ENCODE measurements around the gene OR2W3. TPM values are rescaled to one million over a fixed set of nuclear protein-coding genes. Genes with fewer than 3 reads are reported as not detected.

Gene OR2W3
- polyA plus RNA-seq (2013), result 3.8 and 4.9 TPM in 2 replicates

DNA sequence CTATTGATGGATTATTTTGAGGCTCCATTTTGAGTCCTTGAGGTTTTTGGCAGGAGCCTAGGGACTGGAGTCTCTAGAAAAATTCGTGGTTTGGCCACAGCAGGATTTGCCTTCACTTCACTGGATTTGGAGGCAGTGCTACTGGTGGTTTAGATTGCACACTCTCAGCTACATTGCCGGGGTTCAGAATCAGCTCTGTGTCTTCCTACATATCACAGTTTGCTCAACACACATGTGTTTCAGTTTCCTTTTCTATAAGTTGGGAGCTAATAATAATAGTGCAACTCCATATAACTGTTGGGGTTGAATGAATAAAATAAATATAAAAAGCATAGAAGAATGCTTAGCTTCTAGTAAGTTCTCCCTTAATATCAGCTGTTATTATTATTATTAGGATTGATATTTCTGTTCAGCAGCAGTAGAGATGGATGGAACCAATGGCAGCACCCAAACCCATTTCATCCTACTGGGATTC is at the start of gene OR2W3:
Gene OR2W3, plus strand, starts transcription at position 425 of the 475 bp plus-strand sequence. Its CDS starts 0 bp downstream, at position 425.
- Histone ChIP-seq H3K9ac (ENCODE audit: low read length) (no peak within 1 kb of the TSS), H3K23ac (ENCODE audit: low read length) (no peak within 1 kb of the TSS), H3K27ac (ENCODE audit: low read depth, low read length) (no peak within 1 kb of the TSS), H2BK120ac (ENCODE audit: insufficient read depth, low read length, poor library complexity) (no peak within 1 kb of the TSS), H3K4me2 (ENCODE audit: low read length) (no peak within 1 kb of the TSS), H2BK12ac (ENCODE audit: low read length) (no peak within 1 kb of the TSS), H3K4me3 (ENCODE audit: low read depth, low read length) (no peak within 1 kb of the TSS), H2AFZ (ENCODE audit: insufficient read depth, low read length, poor library complexity) (no peak within 1 kb of the TSS), H3K14ac (ENCODE audit: low read length) (no peak within 1 kb of the TSS), H3K27me3 (ENCODE audit: insufficient read depth, low read length) (no peaks in the 10 kb centered on the region), H3K79me2 (ENCODE audit: control insufficient read depth, insufficient read depth, low read length, poor library complexity) (no peaks in the 10 kb centered on the region), H3K4me1 (ENCODE audit: control insufficient read depth in 1 of 2, insufficient read depth in 2 of 2, low read length in 2 of 2) (no peaks in the 10 kb centered on the region), H4K91ac (ENCODE audit: low read depth, low read length) (no peak within 1 kb of the TSS), H4K8ac (ENCODE audit: low read depth, low read length) (no peak within 1 kb of the TSS), H2BK5ac (ENCODE audit: low read depth, low read length, poor library complexity) (no peak within 1 kb of the TSS), H4K12ac (ENCODE audit: low read depth, low read length) (no peak within 1 kb of the TSS), H3K9me3 (ENCODE audit: insufficient read depth, low read depth, low read length) (peaks cover 7% of the 10 kb centered on the region), H3K36me3 (ENCODE audit: control insufficient read depth in 1 of 2, insufficient read depth in 2 of 2, low read length in 2 of 2) (no peaks in the 10 kb centered on the region), H3K79me1 (ENCODE audit: low read length) (no peaks in the 10 kb centered on the region), H2AK5ac (ENCODE audit: low read length) (no peak within 1 kb of the TSS), H3K4ac (ENCODE audit: low read depth, low read length) (no peak within 1 kb of the TSS), H3K18ac (ENCODE audit: low read length) (no peak within 1 kb of the TSS)
- no peak for DNase-seq
- WGBS (ENCODE audit: extremely low coverage, insufficient coverage, insufficient read length), result no CpG with 5 or more reads among the region's 2 CpGs

DNA sequence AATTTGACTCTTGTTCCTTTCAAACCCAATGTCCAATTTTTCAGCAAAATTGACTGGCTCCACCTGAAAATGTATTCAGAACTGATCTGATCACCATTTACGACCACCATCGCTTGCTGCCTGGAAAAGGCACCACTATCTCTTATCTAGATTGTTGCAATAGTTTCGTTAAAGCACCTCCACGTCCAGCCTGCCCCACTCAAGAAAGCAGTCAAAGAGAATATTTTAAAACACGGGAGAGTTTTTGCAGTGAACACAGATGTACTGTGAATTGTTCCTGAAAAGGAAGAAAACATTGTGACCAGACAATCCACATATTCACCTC is 49.7 kb upstream of the OR2W3 start:
- Histone ChIP-seq H3K79me2 (ENCODE audit: control insufficient read depth, insufficient read depth, low read length, poor library complexity) (no peaks in the 10 kb centered on the region), H2BK12ac (ENCODE audit: low read length) (no peak overlapping the region), H3K4ac (ENCODE audit: low read depth, low read length) (no peak overlapping the region), H3K4me3 (ENCODE audit: low read depth, low read length) (no peak overlapping the region), H3K79me1 (ENCODE audit: low read length) (no peaks in the 10 kb centered on the region), H3K18ac (ENCODE audit: low read length) (no peak overlapping the region), H3K9ac (ENCODE audit: low read length) (no peak overlapping the region), H2AK5ac (ENCODE audit: low read length) (no peak overlapping the region), H4K12ac (ENCODE audit: low read depth, low read length) (no peak overlapping the region), H3K23ac (ENCODE audit: low read length) (no peak overlapping the region), H3K27ac (ENCODE audit: low read depth, low read length) (no peak overlapping the region), H2BK120ac (ENCODE audit: insufficient read depth, low read length, poor library complexity) (no peak overlapping the region), H3K27me3 (ENCODE audit: insufficient read depth, low read length) (no peaks in the 10 kb centered on the region), H4K8ac (ENCODE audit: low read depth, low read length) (no peak overlapping the region), H3K4me2 (ENCODE audit: low read length) (no peak overlapping the region), H2BK5ac (ENCODE audit: low read depth, low read length, poor library complexity) (no peak overlapping the region), H3K9me3 (ENCODE audit: insufficient read depth, low read depth, low read length) (peaks cover 5% of the 10 kb centered on the region), H4K91ac (ENCODE audit: low read depth, low read length) (no peak overlapping the region), H3K4me1 (ENCODE audit: control insufficient read depth in 1 of 2, insufficient read depth in 2 of 2, low read length in 2 of 2) (peaks cover 0 to 3% of the 10 kb centered on the region in 2 experiments), H3K14ac (ENCODE audit: low read length) (no peak overlapping the region), H3K36me3 (ENCODE audit: control insufficient read depth in 1 of 2, insufficient read depth in 2 of 2, low read length in 2 of 2) (no peaks in the 10 kb centered on the region), H2AFZ (ENCODE audit: insufficient read depth, low read length, poor library complexity) (no peak overlapping the region)
- no CpG with 5 or more reads among the region's 5 CpGs for WGBS (ENCODE audit: extremely low coverage, insufficient coverage, insufficient read length)
- DNase-seq, result no peak

DNA sequence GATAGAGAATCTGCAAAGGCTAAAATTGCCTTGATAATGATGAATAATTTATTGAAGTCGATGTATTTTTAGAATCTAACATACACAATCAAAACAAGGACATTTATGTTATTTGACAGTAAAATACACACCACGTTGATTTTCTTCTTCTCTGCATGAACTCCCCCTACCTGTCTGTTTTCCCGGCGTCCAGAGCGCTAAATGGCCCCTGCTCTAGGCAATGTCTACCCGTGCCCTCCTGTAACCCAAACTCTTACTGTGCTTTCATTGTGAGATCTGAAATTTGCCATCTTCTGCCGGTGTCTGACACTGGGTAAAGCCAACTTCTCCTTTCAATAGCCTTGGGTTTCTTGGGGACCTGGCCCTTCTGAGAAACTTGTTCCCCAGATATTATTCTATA is 47.0 kb upstream of the OR2W3 start:
- Histone ChIP-seq H3K79me1 (ENCODE audit: low read length) (no peaks in the 10 kb centered on the region), H4K91ac (ENCODE audit: low read depth, low read length) (no peak overlapping the region), H3K4ac (ENCODE audit: low read depth, low read length) (no peak overlapping the region), H2AK5ac (ENCODE audit: low read length) (no peak overlapping the region), H2BK120ac (ENCODE audit: insufficient read depth, low read length, poor library complexity) (no peak overlapping the region), H3K9ac (ENCODE audit: low read length) (no peak overlapping the region), H3K14ac (ENCODE audit: low read length) (no peak overlapping the region), H3K4me3 (ENCODE audit: low read depth, low read length) (no peak overlapping the region), H2BK5ac (ENCODE audit: low read depth, low read length, poor library complexity) (no peak overlapping the region), H3K27me3 (ENCODE audit: insufficient read depth, low read length) (no peaks in the 10 kb centered on the region), H3K9me3 (ENCODE audit: insufficient read depth, low read depth, low read length) (peaks cover 5% of the 10 kb centered on the region), H3K4me1 (ENCODE audit: control insufficient read depth in 1 of 2, insufficient read depth in 2 of 2, low read length in 2 of 2) (no peaks in the 10 kb centered on the region), H3K4me2 (ENCODE audit: low read length) (no peak overlapping the region), H3K23ac (ENCODE audit: low read length) (no peak overlapping the region), H2AFZ (ENCODE audit: insufficient read depth, low read length, poor library complexity) (no peak overlapping the region), H3K79me2 (ENCODE audit: control insufficient read depth, insufficient read depth, low read length, poor library complexity) (no peaks in the 10 kb centered on the region), H3K36me3 (ENCODE audit: control insufficient read depth in 1 of 2, insufficient read depth in 2 of 2, low read length in 2 of 2) (no peaks in the 10 kb centered on the region), H2BK12ac (ENCODE audit: low read length) (no peak overlapping the region), H3K18ac (ENCODE audit: low read length) (no peak overlapping the region), H3K27ac (ENCODE audit: low read depth, low read length) (no peak overlapping the region), H4K12ac (ENCODE audit: low read depth, low read length) (no peak overlapping the region), H4K8ac (ENCODE audit: low read depth, low read length) (no peak overlapping the region)
- no peak for DNase-seq
- WGBS (ENCODE audit: extremely low coverage, insufficient coverage, insufficient read length), result no CpG with 5 or more reads among the region's 7 CpGs

DNA sequence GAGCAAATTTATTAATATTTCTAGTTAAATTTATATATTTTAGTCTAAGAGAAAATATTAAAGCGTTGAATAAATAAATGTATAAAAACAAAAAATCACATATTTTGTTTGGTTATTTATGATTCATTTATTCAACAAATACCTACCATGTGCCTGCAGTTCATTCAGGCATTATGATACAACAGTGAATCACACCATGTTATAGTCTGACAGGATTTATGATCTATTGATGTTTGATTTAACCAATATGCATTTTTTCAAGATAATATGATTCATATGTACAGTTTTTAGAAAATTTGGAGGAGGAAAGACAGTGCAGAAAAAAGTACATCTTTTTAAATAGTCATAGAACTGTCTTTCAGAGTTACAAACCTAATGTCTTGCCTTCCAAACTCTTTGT is 45.8 kb upstream of the OR2W3 start:
- no peak overlapping the region for H2AK5ac ChIP-seq (ENCODE audit: low read length)
- no peak overlapping the region for H3K4me3 ChIP-seq (ENCODE audit: low read depth, low read length)
- H3K36me3 ChIP-seq (ENCODE audit: control insufficient read depth in 1 of 2, insufficient read depth in 2 of 2, low read length in 2 of 2), result no peaks in the 10 kb centered on the region
- H2BK12ac ChIP-seq (ENCODE audit: low read length), result no peak overlapping the region
- no peak for DNase-seq
- H3K9me3 ChIP-seq (ENCODE audit: insufficient read depth, low read depth, low read length), result peaks cover 2% of the 10 kb centered on the region
- H4K8ac ChIP-seq (ENCODE audit: low read depth, low read length), result no peak overlapping the region
- no peaks in the 10 kb centered on the region for H3K79me1 ChIP-seq (ENCODE audit: low read length)
- H3K27me3 ChIP-seq (ENCODE audit: insufficient read depth, low read length), result no peaks in the 10 kb centered on the region
- WGBS (ENCODE audit: extremely low coverage, insufficient coverage, insufficient read length), result no CpG with 5 or more reads among the region's 1 CpG
- H3K23ac ChIP-seq (ENCODE audit: low read length), result no peak overlapping the region
- H3K18ac ChIP-seq (ENCODE audit: low read length), result no peak overlapping the region
- H4K91ac ChIP-seq (ENCODE audit: low read depth, low read length), result no peak overlapping the region
- H3K9ac ChIP-seq (ENCODE audit: low read length), result no peak overlapping the region
- no peak overlapping the region for H3K27ac ChIP-seq (ENCODE audit: low read depth, low read length)
- no peaks in the 10 kb centered on the region for H3K79me2 ChIP-seq (ENCODE audit: control insufficient read depth, insufficient read depth, low read length, poor library complexity)
- no peak overlapping the region for H3K4ac ChIP-seq (ENCODE audit: low read depth, low read length)
- H2BK5ac ChIP-seq (ENCODE audit: low read depth, low read length, poor library complexity), result no peak overlapping the region
- no peaks in the 10 kb centered on the region for H3K4me1 ChIP-seq (ENCODE audit: control insufficient read depth in 1 of 2, insufficient read depth in 2 of 2, low read length in 2 of 2)
- H4K12ac ChIP-seq (ENCODE audit: low read depth, low read length), result no peak overlapping the region
- H2BK120ac ChIP-seq (ENCODE audit: insufficient read depth, low read length, poor library complexity), result no peak overlapping the region
- no peak overlapping the region for H2AFZ ChIP-seq (ENCODE audit: insufficient read depth, low read length, poor library complexity)
- H3K14ac ChIP-seq (ENCODE audit: low read length), result no peak overlapping the region
- H3K4me2 ChIP-seq (ENCODE audit: low read length), result no peak overlapping the region
